Hepatocyte (in vitro differentiated cells): ENCODE measurements around the gene BAZ2B. TPM values are rescaled to one million over a fixed set of nuclear protein-coding genes. Genes with fewer than 3 reads are reported as not detected.

Experiments
- DNase-seq: peaks from one replicate; pipeline ENCODE4 v3.0.0-alpha.2; 2016; ENCODE audit warnings: low spot score
- H2AFZ ChIP-seq: fragments of 200-600 bp; sonication (generic); 2 replicates; pipeline ENCODE4 v1.6.0; 2016; ENCODE audit warnings: antibody characterized with exemption, mild to moderate bottlenecking
- H3K27ac ChIP-seq: fragments of 200-600 bp; sonication (generic); 2 replicates; pipeline ENCODE4 v1.5.1; 2016; ENCODE audit warnings: mild to moderate bottlenecking
- H3K27me3 ChIP-seq: fragments of 200-600 bp; sonication (generic); 2 replicates; pipeline ENCODE4 v1.6.1; 2016
- H3K36me3 ChIP-seq: fragments of 200-600 bp; sonication (generic); replicated peaks from 2 replicates; pipeline ENCODE4 v1.5.1; 2016; ENCODE audit warnings: low read depth; ENCODE audit not compliant: insufficient read depth
- H3K4me1 ChIP-seq: fragments of 200-600 bp; sonication (generic); 2 replicates; pipeline ENCODE4 v1.5.1; 2016; ENCODE audit warnings: mild to moderate bottlenecking, moderate library complexity; ENCODE audit not compliant: insufficient read depth
- H3K4me2 ChIP-seq: fragments of 200-600 bp; sonication (generic); 2 replicates; pipeline ENCODE4 v1.6.0; 2016
- H3K4me3 ChIP-seq: fragments of 200-600 bp; sonication (generic); 2 replicates; pipeline ENCODE4 v1.5.1; 2016; ENCODE audit warnings: mild to moderate bottlenecking
- H3K79me2 ChIP-seq: fragments of 200-600 bp; sonication (generic); 2 replicates; pipeline ENCODE4 v1.6.0; 2017; ENCODE audit warnings: mild to moderate bottlenecking
- H3K9me2 ChIP-seq: fragments of 200-600 bp; sonication (generic); replicated peaks from 2 replicates; pipeline ENCODE4 v1.6.0; 2017; ENCODE audit warnings: mild to moderate bottlenecking; ENCODE audit not compliant: insufficient read depth
- H3K9me3 ChIP-seq: fragments of 200-600 bp; sonication (generic); 2 replicates; pipeline ENCODE4 v1.5.1; 2016; ENCODE audit warnings: low read depth, mild to moderate bottlenecking
- H4K20me1 ChIP-seq: fragments of 200-600 bp; sonication (generic); 2 replicates; pipeline ENCODE4 v1.6.0; 2016; ENCODE audit warnings: mild to moderate bottlenecking; ENCODE audit not compliant: insufficient read depth, poor library complexity, severe bottlenecking
- CTCF ChIP-seq: fragments of 200-600 bp; sonication (generic); IDR thresholded peaks from 2 replicates; pipeline ENCODE4 v1.5.1; 2016; ENCODE audit warnings: antibody characterized with exemption, mild to moderate bottlenecking; ENCODE audit not compliant: poor library complexity
- EZH2 ChIP-seq: fragments of 200-600 bp; sonication (generic); IDR thresholded peaks from 2 replicates; pipeline ENCODE4 v1.6.1; 2016; ENCODE audit warnings: antibody characterized with exemption, mild to moderate bottlenecking, borderline replicate concordance
- EZH2phosphoT487 ChIP-seq: fragments of 200-600 bp; sonication (generic); IDR thresholded peaks from one replicate; pipeline ENCODE4 v1.6.1; 2018; ENCODE audit warnings: antibody characterized with exemption, mild to moderate bottlenecking, low read depth, moderate library complexity; ENCODE audit not compliant: unreplicated experiment, severe bottlenecking
- WGBS: methylation state at CpG from one replicate; pipeline ENCODE4 v1.1.6; 2016; ENCODE audit warnings: low lambda C conversion rate; ENCODE audit errors: missing lambda C conversion rate; 5-methylcytosine and 5-hydroxymethylcytosine counted together
- polyA plus RNA-seq: library from polyadenylated mRNA; unstranded; fragments of >200 nt; fragmentation: Nextera tagmentation; extraction: Ambion mirVana; gene quantifications from 2 replicates; pipeline ENCODE4 v1.2.1, GENCODE V29; 2016
- total RNA-seq: library from RNA; depleted of rRNA; stranded (reverse); fragments of >200 nt; gene quantifications from 2 replicates; pipeline ENCODE4 v1.2.3, GENCODE V29; 2014

The BAZ2B gene
- total and polyA plus RNA-seq, 2 experiments from 2014 or later: 40.7 to 83.3 TPM

GRCh38 chr2:159457589-159457988 is 158.8 kb downstream of the BAZ2B start:
- TF ChIP-seq CTCF (no peak), EZH2phosphoT487 (no peak), EZH2 (no peak)
- Histone ChIP-seq H3K4me1 (peaks cover 3% of the 10 kb centered on the region), H3K27ac (no peak overlapping the region), H3K4me3 (no peak overlapping the region), H3K36me3 (no peaks in the 10 kb centered on the region), H4K20me1 (no peaks in the 10 kb centered on the region), H3K27me3 (no peaks in the 10 kb centered on the region), H2AFZ (no peak overlapping the region), H3K4me2 (no peak overlapping the region), H3K79me2 (peaks cover under 1% of the 10 kb centered on the region), H3K9me3 (no peaks in the 10 kb centered on the region), H3K9me2 (no peaks in the 10 kb centered on the region)
- 84% methylated on average over 1 of the region's 1 CpG for WGBS
- DNase-seq: no peak

GRCh38 chr2:159456500-159457426 is 159.6 kb downstream of the BAZ2B start:
- peaks cover 3% of the 10 kb centered on the region for H3K4me1 ChIP-seq
- peaks cover 3% of the 10 kb centered on the region for H3K79me2 ChIP-seq
- no peaks in the 10 kb centered on the region for H3K36me3 ChIP-seq
- H3K9me3 ChIP-seq: no peaks in the 10 kb centered on the region
- no peak for DNase-seq
- TF ChIP-seq CTCF (no peak), EZH2phosphoT487 (no peak), EZH2 (no peak)
- WGBS: 88% methylated on average over 5 of the region's 5 CpGs
- no peak overlapping the region for H2AFZ ChIP-seq
- no peaks in the 10 kb centered on the region for H3K27me3 ChIP-seq
- H3K4me3 ChIP-seq: no peak overlapping the region
- H4K20me1 ChIP-seq: no peaks in the 10 kb centered on the region
- no peak overlapping the region for H3K27ac ChIP-seq
- H3K4me2 ChIP-seq: no peak overlapping the region
- H3K9me2 ChIP-seq: no peaks in the 10 kb centered on the region

GRCh38 chr2:159455330-159455918 is 160.9 kb downstream of the BAZ2B start:
- Histone ChIP-seq H3K36me3 (no peaks in the 10 kb centered on the region), H2AFZ (no peak overlapping the region), H3K79me2 (peaks cover 3% of the 10 kb centered on the region), H3K4me1 (peaks cover 3% of the 10 kb centered on the region), H3K4me3 (no peak overlapping the region), H3K27ac (no peak overlapping the region), H4K20me1 (no peaks in the 10 kb centered on the region), H3K9me3 (no peaks in the 10 kb centered on the region), H3K9me2 (no peaks in the 10 kb centered on the region), H3K27me3 (no peaks in the 10 kb centered on the region), H3K4me2 (no peak overlapping the region)
- no peak for TF ChIP-seq CTCF
- DNase-seq: no peak
